HepG2 (cell line): ENCODE measurements around the gene CFAP43. TPM values are rescaled to one million over a fixed set of nuclear protein-coding genes. Genes with fewer than 3 reads are reported as not detected.
A peak's percentile ranks its signal among the peaks of the same experiment; 100 is the strongest.

Experiments used
- ATAC-seq: fragments of 200-7000 bp; cut with Tn5 transposase; 3 replicates; pipeline ENCODE4 v1.9.1; 2020; ENCODE audit warnings: mild to moderate bottlenecking, moderate library complexity
- BruUV-seq: library from RNA; stranded (reverse); fragments of 400-500 nt; replicated peaks from 2 replicates; lab custom pipeline; 2021; lab: Mats Ljungman, UMichigan
- CTCF ChIA-PET: fragments of 300-600 bp; formaldehyde crosslinking; extraction: SDS; loops from one replicate; lab custom pipeline; 2021; ENCODE audit warnings: low total read pairs, inconsistent platforms, low intra/inter-chr PET ratio; lab: Yijun Ruan, JAX
- POLR2A ChIA-PET: fragments of 350-600 bp; sonication (Branson Sonifier 250); formaldehyde crosslinking; loops from one replicate; lab custom pipeline; 2020; ENCODE audit warnings: antibody characterized with exemption, inconsistent platforms; lab: Yijun Ruan, JAX
- DNase-seq: peaks from one replicate; pipeline ENCODE4 v3.0.0-alpha.2; 2015; ENCODE audit warnings: low spot score
- FAIRE-seq: peaks from 3 replicates; lab custom pipeline; 2011; peaks lifted over from hg19 to GRCh38; lab: Jason Lieb, UNC
- H2AFZ ChIP-seq: one replicate; pipeline ENCODE4 v1.6.1; 2011; ENCODE audit warnings: low read length, inconsistent platforms
- H3K27ac ChIP-seq: fragments of 300-600 bp; 3 replicates; pipeline ENCODE4 v1.8.0; 2011; ENCODE audit warnings: mixed run types, mild to moderate bottlenecking, mixed read lengths, low read length, inconsistent platforms; ENCODE audit not compliant: insufficient read depth; ENCODE audit errors: extremely low read length
- H3K27me3 ChIP-seq, 2 experiments: fragments of 200-600 bp in 1 of 2; 2 replicates in 1 of 2; 3 replicates in 1 of 2; pipeline versions ENCODE4 v1.6.0 to v1.8.0; 2011; ENCODE audit warnings: low read length in 2 of 2, mild to moderate bottlenecking in 2 of 2, moderate library complexity in 2 of 2, inconsistent platforms in 1 of 2; ENCODE audit not compliant: insufficient read depth in 2 of 2, control insufficient read depth in 1 of 2
- H3K36me3 ChIP-seq, 2 experiments: fragments of 200-600 bp in 1 of 2; replicated peaks in 1 of 2; 2 replicates in 1 of 2; 3 replicates in 1 of 2; pipeline versions ENCODE4 v1.5.1 to v1.8.0; 2011; ENCODE audit warnings: low read length in 2 of 2, inconsistent platforms in 1 of 2; ENCODE audit not compliant: insufficient read depth in 2 of 2, control insufficient read depth in 1 of 2
- H3K4me1 ChIP-seq: 2 replicates; pipeline ENCODE4 v1.5.1; 2012; ENCODE audit warnings: low read length, inconsistent platforms; ENCODE audit not compliant: insufficient read depth
- H3K4me2 ChIP-seq: 2 replicates; pipeline ENCODE4 v1.6.0; 2011; ENCODE audit warnings: low read depth, low read length, inconsistent platforms
- H3K4me3 ChIP-seq, 3 experiments: fragments of 200-600 bp in 1 of 3; sonication (generic), shearing (Covaris generic) in 1 of 3; replicated peaks in 1 of 3; 2 replicates each; pipeline ENCODE4 v1.5.1; 2011 to 2016; ENCODE audit warnings: low read length in 3 of 3, inconsistent platforms in 2 of 3, low read depth in 2 of 3, mild to moderate bottlenecking in 2 of 3, control low read depth in 1 of 3, mixed read lengths in 1 of 3; ENCODE audit not compliant: insufficient read depth in 1 of 3
- H3K79me2 ChIP-seq: one replicate; pipeline ENCODE4 v1.6.1; 2011; ENCODE audit warnings: low read length, inconsistent platforms; ENCODE audit not compliant: insufficient read depth
- H3K9ac ChIP-seq: 2 replicates; pipeline ENCODE4 v1.6.0; 2011; ENCODE audit warnings: mild to moderate bottlenecking, low read depth, low read length, inconsistent platforms; ENCODE audit not compliant: insufficient read depth
- H3K9me3 ChIP-seq: 2 replicates; pipeline ENCODE4 v1.5.1; 2012; ENCODE audit warnings: mild to moderate bottlenecking, low read length
- H4K20me1 ChIP-seq: 2 replicates; pipeline ENCODE4 v1.6.0; 2011; ENCODE audit warnings: inconsistent platforms, mild to moderate bottlenecking, low read length, moderate library complexity; ENCODE audit not compliant: insufficient read depth
- MXI1 ChIP-seq: IDR thresholded peaks from 3 replicates; pipeline ENCODE4 v1.6.1; 2012; ENCODE audit warnings: low read depth, low read length, inconsistent platforms, borderline replicate concordance
- ZNF136 ChIP-seq: sonication (generic); formaldehyde crosslinking; IDR thresholded peaks from 2 replicates; pipeline ENCODE4 v1.8.1; 2022; ENCODE audit warnings: low read depth, mild to moderate bottlenecking, moderate library complexity, missing genetic modification reagents
- ZNF292 ChIP-seq: sonication (generic); formaldehyde crosslinking; IDR thresholded peaks from 2 replicates; pipeline ENCODE4 v1.8.1; 2022; ENCODE audit warnings: mild to moderate bottlenecking, low read depth, missing genetic modification reagents, borderline replicate concordance
- ZNF382 ChIP-seq: sonication (generic); formaldehyde crosslinking; IDR thresholded peaks from 2 replicates; pipeline ENCODE4 v1.5.0; 2020; ENCODE audit warnings: missing genetic modification reagents, mild to moderate bottlenecking, borderline replicate concordance
- WGBS: methylation state at CpG from one replicate; pipeline ENCODE4 v1.1.6; 2017; ENCODE audit warnings: low lambda C conversion rate; 5-methylcytosine and 5-hydroxymethylcytosine counted together
- in situ Hi-C: cut with HindIII; loops from 2 replicates; pipeline ENCODE4 v1.10.0; 2017; ENCODE audit warnings: low pct_unique_long_range_greater_than_20kb; ENCODE audit not compliant: extremely low pct_ligation_motif_present
- intact Hi-C: fragments of 100-400 bp; cut with micrococcal nuclease; formaldehyde crosslinking; loops from one replicate; pipeline ENCODE4 v1.10.0; 2022; ENCODE audit not compliant: unreplicated experiment
- polyA plus RNA-seq, 8 experiments: library from polyadenylated mRNA; depleted of rRNA in 3 of 8; stranded (reverse) in 7 of 8; unstranded in 1 of 8; fragments of >200 nt; fragmentation: Illumina TruSeq in 4 of 8; extraction: Trizol in 4 of 8; gene quantifications; 2 replicates each; pipeline versions ENCODE4 v1.2.1 to v1.2.3, GENCODE V29; 2011 to 2016; ENCODE audit warnings: low read depth in 4 of 8, missing spikeins in 1 of 8, mixed read lengths in 1 of 8; ENCODE audit not compliant: insufficient read depth in 1 of 8
- total RNA-seq, 5 experiments: library from RNA; depleted of rRNA; stranded (reverse); fragments of >200 nt; fragmentation: Illumina TruSeq; extraction: Trizol; gene quantifications; 2 replicates each; pipeline ENCODE4 v1.2.3, GENCODE V29; 2016; ENCODE audit warnings: low read depth in 1 of 5
- TF ChIP-seq, protein P1 (sequence below): sonication (generic); formaldehyde crosslinking; IDR thresholded peaks from 2 replicates; pipeline ENCODE4 v1.4.0; 2020; ENCODE audit warnings: mild to moderate bottlenecking, missing genetic modification reagents, borderline replicate concordance
- TF ChIP-seq, protein P2 (sequence below): sonication (generic); formaldehyde crosslinking; IDR thresholded peaks from 2 replicates; pipeline ENCODE4 v1.4.0; 2020; ENCODE audit warnings: missing genetic modification reagents, borderline replicate concordance
- TF ChIP-seq, protein P3 (sequence below): sonication (generic); formaldehyde crosslinking; conservative IDR thresholded peaks from 2 replicates; pipeline ENCODE4 v1.8.0; 2022; ENCODE audit warnings: mild to moderate bottlenecking, moderate library complexity, missing genetic modification reagents

CFAP43 gene
- total and polyA plus RNA-seq, 2 of the 13 experiments (the other 11 are each of a cell fraction or from before 2014, with no cell fraction given), result 0.24 to 0.38 TPM

DNA sequence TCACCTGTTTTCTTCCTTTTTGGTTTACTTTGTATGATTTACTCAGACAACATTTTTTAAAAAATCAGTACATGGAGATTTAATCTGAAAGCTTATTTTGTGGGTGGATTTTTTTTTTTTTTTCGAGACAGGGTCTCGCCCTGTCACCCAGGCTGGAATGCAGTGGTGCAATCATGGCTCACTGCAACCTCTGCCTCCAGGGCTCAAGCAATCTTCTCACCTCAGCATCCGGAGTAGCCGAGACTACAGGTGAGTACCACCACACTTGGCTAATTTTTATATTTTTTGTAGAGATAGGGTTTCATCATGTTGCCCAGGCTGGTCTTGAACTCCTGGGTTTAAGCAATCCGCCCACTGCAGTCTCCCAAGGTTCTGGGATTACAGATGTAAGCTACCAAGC is 25.1 kb upstream of the CFAP43 start (continued):
- TF ChIP-seq, protein P1, sequence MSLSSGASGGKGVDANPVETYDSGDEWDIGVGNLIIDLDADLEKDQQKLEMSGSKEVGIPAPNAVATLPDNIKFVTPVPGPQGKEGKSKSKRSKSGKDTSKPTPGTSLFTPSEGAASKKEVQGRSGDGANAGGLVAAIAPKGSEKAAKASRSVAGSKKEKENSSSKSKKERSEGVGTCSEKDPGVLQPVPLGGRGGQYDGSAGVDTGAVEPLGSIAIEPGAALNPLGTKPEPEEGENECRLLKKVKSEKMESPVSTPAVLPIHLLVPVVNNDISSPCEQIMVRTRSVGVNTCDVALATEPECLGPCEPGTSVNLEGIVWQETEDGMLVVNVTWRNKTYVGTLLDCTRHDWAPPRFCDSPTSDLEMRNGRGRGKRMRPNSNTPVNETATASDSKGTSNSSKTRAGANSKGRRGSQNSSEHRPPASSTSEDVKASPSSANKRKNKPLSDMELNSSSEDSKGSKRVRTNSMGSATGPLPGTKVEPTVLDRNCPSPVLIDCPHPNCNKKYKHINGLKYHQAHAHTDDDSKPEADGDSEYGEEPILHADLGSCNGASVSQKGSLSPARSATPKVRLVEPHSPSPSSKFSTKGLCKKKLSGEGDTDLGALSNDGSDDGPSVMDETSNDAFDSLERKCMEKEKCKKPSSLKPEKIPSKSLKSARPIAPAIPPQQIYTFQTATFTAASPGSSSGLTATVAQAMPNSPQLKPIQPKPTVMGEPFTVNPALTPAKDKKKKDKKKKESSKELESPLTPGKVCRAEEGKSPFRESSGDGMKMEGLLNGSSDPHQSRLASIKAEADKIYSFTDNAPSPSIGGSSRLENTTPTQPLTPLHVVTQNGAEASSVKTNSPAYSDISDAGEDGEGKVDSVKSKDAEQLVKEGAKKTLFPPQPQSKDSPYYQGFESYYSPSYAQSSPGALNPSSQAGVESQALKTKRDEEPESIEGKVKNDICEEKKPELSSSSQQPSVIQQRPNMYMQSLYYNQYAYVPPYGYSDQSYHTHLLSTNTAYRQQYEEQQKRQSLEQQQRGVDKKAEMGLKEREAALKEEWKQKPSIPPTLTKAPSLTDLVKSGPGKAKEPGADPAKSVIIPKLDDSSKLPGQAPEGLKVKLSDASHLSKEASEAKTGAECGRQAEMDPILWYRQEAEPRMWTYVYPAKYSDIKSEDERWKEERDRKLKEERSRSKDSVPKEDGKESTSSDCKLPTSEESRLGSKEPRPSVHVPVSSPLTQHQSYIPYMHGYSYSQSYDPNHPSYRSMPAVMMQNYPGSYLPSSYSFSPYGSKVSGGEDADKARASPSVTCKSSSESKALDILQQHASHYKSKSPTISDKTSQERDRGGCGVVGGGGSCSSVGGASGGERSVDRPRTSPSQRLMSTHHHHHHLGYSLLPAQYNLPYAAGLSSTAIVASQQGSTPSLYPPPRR (CRISPR knock-in tag), result no peak
- no peak for TF ChIP-seq MXI1
- TF ChIP-seq ZNF382 (CRISPR knock-in tag), result no peak
- TF ChIP-seq, all 625 proteins: peak for 3

DNA sequence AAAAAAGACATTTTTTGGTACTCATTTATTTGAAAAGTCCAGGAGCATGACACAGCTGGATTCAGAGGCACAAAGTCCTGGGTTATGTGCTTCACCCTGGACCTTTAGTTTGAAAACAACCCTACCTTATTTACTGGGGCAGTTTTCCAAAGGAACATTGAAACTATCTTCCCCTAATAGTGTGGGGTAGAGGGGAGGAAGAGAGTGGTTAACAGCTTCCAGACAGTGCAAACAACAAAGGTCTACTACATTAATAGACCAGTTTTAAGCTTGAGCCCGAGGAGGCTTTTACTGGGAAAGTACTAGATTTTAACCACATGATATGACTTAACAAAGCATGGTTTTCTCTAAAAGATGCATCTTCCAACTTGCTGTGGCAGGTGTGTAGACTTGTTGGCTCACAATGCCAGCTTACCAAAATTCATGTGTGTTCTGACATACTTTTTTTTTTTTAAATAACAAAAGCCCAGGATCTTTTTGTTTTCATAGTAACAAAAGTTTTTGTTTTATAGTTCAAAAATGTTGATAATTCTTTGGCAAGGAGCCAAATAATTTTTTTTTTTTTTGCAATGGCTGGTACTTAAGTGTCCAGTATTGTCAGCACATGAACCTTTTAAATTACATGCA is 24.3 kb upstream of the CFAP43 start:
- no peaks in the 10 kb centered on the region for H3K9me3 ChIP-seq
- H3K27me3 ChIP-seq, result no peaks in the 10 kb centered on the region; a peak in 1 of 5 replicates
- 0% methylated on average over 1 of the region's 1 CpG for WGBS
- peak overlapping the region; percentile 84 for H3K4me2 ChIP-seq
- CTCF ChIA-PET, result no interaction called here
- H3K27ac ChIP-seq, result peak overlapping the region; percentile 90
- peak overlapping the region; percentile 83 to 88 (median 88); a peak in 5 of 6 replicates for H3K4me3 ChIP-seq
- peak overlapping the region; percentile 83 for H3K9ac ChIP-seq
- ATAC-seq (peak; percentile 24; the same call in 2 of the 3 replicates), FAIRE-seq (peak; percentile 43), DNase-seq (peak; percentile 63)
- H3K79me2 ChIP-seq, result peaks cover 74% of the 10 kb centered on the region
- no peak overlapping the region for H2AFZ ChIP-seq
- POLR2A ChIA-PET, result interaction anchor here (4.6 to 6.7 kb wide), 3 partner anchors 18 to 31 kb away, joined by 30 to 59 read pairs (median 51); partner anchors contain the start of gene CFAP43
- H3K4me1 ChIP-seq, result peaks cover 81% of the 10 kb centered on the region
- peaks cover 4 to 37% of the 10 kb centered on the region in 2 experiments; a peak in 4 of 5 replicates for H3K36me3 ChIP-seq
- H4K20me1 ChIP-seq, result peaks cover 5% of the 10 kb centered on the region; the same call in 1 of the 2 replicates
- intact Hi-C loops, result loop anchor here (10.0 kb wide), 1 partner anchor 132 kb away; the partner anchor contains the start of gene SFR1
- no TSS peak for BruUV-seq
- in situ Hi-C loops, result no loop called here
- TF ChIP-seq ZNF136 (CRISPR knock-in tag), result no peak
- TF ChIP-seq, protein P2, sequence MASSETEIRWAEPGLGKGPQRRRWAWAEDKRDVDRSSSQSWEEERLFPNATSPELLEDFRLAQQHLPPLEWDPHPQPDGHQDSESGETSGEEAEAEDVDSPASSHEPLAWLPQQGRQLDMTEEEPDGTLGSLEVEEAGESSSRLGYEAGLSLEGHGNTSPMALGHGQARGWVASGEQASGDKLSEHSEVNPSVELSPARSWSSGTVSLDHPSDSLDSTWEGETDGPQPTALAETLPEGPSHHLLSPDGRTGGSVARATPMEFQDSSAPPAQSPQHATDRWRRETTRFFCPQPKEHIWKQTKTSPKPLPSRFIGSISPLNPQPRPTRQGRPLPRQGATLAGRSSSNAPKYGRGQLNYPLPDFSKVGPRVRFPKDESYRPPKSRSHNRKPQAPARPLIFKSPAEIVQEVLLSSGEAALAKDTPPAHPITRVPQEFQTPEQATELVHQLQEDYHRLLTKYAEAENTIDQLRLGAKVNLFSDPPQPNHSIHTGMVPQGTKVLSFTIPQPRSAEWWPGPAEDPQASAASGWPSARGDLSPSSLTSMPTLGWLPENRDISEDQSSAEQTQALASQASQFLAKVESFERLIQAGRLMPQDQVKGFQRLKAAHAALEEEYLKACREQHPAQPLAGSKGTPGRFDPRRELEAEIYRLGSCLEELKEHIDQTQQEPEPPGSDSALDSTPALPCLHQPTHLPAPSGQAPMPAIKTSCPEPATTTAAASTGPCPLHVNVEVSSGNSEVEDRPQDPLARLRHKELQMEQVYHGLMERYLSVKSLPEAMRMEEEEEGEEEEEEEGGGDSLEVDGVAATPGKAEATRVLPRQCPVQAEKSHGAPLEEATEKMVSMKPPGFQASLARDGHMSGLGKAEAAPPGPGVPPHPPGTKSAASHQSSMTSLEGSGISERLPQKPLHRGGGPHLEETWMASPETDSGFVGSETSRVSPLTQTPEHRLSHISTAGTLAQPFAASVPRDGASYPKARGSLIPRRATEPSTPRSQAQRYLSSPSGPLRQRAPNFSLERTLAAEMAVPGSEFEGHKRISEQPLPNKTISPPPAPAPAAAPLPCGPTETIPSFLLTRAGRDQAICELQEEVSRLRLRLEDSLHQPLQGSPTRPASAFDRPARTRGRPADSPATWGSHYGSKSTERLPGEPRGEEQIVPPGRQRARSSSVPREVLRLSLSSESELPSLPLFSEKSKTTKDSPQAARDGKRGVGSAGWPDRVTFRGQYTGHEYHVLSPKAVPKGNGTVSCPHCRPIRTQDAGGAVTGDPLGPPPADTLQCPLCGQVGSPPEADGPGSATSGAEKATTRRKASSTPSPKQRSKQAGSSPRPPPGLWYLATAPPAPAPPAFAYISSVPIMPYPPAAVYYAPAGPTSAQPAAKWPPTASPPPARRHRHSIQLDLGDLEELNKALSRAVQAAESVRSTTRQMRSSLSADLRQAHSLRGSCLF (CRISPR knock-in tag), result no peak
- no peak for TF ChIP-seq ZNF292 (CRISPR knock-in tag)
- TF ChIP-seq, protein P3, sequence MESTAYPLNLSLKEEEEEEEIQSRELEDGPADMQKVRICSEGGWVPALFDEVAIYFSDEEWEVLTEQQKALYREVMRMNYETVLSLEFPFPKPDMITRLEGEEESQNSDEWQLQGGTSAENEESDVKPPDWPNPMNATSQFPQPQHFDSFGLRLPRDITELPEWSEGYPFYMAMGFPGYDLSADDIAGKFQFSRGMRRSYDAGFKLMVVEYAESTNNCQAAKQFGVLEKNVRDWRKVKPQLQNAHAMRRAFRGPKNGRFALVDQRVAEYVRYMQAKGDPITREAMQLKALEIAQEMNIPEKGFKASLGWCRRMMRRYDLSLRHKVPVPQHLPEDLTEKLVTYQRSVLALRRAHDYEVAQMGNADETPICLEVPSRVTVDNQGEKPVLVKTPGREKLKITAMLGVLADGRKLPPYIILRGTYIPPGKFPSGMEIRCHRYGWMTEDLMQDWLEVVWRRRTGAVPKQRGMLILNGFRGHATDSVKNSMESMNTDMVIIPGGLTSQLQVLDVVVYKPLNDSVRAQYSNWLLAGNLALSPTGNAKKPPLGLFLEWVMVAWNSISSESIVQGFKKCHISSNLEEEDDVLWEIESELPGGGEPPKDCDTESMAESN (CRISPR knock-in tag), result no peak
